GM19372 (cell line): Measurements from ENCODE around the gene TMEM145.
"Not testable (repeated sequence)": the region's sequence is repeated elsewhere in the genome, so short reads cannot be mapped to it uniquely, and the experiment has no call there.

Experiments used
- ATAC-seq: cut with Tn5 transposase; IDR thresholded peaks from one replicate; pipeline ENCODE4 v1.9.1; 2021; ENCODE audit warnings: mild to moderate bottlenecking, low read depth, moderate library complexity; ENCODE audit not compliant: unreplicated experiment

Gene TMEM145

DNA sequence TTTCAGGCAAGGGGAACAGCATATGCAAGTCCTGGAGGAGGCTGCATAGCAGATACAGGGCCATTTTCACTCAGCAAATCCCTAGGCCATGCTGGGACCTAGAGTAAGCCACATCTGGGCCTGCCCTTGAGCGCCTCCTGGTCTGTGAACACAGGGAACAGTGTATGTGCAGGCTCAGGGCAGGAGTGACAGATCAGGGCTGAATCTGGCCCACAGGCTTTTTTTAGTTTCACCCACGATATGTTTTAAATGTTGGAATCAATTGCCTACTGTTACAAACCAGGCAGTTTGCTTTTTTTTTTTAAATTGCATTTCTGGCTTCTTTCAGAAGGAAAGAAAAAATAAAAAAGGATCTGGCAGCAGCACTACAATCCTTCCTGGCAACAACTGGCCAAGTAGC is 1.5 kb upstream of the TMEM145 start:
- ATAC-seq: no peak

DNA sequence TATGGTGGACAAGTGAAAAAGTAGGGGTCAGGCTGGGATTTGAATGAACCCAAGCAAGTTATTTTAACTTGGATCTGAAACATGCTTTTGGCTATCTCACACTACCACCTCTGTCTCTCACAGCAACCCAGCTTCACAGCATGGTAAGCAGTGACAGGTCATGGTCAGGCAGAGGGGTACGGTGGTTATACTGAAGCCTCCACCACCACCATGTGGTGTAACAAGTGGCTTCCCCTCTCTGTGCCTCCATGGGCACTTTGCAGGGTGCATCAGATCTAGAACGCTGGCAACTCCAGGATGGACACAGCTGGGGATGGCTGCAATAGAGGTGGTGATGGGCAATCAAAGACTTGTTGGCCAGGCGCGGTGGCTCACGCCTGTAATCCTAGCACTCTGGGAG is 739 bp upstream of the TMEM145 start:
- no peak for ATAC-seq

DNA sequence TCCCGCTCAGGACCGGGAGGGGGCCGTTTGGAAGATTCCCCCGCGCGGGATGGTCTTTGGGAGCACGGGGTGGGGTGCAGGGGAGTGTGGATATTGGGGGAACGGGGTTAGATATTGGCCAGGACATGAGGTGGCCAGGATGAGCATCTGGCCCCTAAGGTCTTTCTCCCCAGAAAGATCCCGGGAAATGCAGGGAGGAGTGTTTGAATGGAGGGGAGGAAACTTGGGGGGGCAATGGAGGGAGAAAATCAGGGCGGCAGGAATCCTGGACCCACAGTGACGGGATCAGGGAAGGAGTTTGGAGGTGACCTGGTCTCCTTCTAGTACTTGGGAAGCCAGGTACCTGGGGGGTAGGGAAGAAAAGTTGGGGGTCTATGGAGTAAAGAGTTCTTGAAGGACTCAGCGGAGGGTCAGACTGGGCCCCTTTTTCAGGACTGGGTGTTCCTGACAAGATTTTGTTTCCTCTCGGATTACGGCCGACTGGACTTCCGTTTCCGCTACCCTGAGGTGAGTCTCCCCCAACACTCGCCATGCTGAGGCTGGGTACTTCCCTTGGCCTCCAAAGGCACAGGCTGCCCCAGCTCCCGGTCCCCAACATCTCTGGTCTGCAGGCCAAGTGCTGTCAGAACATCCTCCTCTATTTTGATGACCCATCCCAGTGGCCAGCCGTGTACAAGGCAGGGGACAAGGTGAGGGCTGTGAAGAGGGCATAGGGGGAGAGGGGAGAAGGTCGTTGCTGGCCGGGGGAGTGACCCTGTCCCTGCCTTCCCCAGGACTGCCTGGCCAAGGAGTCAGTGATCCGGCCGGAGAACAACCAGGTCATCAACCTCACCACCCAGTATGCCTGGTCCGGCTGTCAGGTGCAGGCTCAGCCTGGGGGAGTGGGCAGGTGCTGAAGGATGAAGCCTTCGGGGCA is 989 bp downstream of the TMEM145 start:
- no peak for ATAC-seq

DNA sequence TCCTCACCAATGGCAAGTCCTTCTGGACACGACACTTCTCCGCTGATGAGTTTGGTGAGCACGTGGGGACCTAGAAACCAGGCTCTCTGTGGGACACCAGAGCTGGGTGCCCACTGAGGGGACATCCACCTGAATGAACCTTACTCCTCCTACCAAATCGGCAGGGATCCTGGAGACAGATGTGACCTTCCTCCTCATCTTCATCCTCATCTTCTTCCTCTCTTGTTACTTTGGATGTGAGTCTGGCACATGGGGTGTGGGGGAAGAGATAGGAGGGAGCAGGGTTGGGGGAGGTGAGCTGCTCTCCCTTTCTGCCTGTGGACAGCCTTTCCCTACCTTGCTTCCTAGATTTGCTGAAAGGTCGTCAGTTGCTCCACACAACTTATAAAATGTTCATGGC is 1.9 kb downstream of the TMEM145 start:
- no peak for ATAC-seq

DNA sequence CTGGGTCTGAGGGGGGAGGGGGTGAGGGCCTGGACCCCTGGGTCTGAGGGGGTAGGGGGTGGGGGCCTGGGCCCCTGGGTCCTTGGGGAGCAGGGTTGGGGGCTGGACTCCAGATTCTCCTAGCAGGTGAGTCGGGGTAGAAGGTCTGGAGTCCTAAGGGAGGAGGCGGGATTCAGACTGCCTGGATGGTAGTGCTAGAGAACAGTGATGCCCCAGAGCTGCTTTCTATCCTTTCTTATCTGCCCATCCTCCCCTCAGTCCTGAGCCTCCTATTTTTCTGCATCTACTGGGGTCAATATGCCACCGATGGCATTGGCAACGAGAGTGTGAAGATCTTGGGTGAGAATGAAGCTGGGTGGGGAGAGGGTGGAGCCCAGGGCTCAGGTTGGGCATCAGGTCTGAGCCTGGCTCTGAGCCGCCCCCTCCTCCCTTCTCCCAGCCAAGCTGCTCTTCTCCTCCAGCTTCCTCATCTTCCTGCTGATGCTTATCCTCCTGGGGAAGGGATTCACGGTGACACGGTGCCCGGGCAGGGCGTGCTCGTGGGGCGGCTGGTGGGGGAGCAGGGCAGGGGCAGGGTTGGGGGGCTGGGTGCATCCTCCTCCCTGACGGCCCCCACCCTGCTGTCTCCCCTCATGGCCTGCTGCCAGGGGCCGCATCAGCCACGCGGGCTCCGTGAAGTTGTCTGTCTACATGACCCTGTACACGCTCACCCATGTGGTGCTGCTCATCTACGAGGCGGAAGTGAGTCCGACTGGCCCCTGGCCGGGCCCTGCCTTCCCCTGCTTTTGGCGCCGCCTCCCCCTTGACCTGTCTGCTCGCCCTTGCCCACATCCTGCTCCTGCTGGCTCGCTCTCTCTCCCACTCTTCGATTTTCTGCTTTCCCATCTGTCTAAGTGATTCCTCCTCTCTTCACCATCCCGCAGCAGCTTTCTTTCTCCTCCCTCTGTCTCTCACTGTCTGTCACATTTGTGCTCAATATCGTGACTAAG is 3.4 kb downstream of the TMEM145 start:
- ATAC-seq: no peak

DNA sequence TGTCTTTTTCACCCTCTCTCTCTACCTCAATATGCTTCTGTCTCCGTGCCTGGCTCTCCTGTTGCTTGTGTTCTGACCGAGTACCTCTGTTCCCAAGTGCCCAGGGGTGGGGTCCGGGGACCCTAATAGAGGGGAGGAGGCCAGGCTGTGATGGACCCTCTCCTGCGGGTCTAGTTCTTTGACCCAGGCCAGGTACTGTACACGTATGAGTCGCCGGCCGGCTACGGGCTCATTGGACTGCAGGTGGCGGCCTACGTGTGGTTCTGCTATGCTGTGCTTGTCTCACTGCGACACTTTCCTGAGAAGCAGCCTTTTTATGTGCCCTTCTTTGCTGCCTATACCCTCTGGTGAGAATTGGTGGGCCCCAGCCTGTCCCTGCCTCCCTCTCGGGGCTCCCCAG is 4.4 kb downstream of the TMEM145 start:
- ATAC-seq: no peak

DNA sequence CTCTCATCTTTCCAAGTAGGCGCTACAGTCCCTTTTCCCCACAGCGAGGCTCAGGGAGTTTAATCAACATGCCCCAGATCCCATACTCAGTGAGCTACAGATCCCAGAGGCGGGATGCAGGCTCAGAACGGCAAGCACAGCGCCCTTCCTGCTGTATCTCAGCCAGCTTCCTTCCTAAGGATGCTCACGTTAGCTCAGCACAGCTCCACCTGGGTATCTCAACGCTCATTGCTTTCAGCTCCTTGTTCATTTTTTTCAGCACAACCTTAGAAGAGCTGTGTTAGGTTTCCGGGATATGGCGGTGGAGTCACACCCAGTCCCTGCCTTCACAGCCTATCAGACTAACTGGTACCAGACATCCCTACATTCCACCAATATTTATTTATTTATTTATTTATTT is 9.2 kb downstream of the TMEM145 start:
- no peak for ATAC-seq

DNA sequence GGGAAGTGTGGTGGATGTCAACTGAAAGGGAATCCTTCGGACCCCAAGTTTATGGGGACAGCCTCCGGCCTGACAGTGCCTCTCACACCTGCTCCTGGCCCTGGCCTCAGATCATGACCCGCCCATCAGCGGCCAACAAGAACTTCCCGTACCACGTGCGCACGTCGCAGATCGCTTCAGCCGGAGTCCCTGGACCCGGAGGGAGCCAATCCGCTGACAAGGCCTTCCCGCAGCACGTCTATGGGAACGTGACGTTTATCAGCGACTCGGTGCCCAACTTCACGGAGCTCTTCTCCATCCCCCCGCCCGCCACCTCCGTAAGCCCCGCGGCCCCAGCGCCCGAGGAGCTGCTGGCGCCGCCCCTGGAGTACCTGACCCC is 10.4 kb downstream of the TMEM145 start:
- ATAC-seq: no peak

DNA sequence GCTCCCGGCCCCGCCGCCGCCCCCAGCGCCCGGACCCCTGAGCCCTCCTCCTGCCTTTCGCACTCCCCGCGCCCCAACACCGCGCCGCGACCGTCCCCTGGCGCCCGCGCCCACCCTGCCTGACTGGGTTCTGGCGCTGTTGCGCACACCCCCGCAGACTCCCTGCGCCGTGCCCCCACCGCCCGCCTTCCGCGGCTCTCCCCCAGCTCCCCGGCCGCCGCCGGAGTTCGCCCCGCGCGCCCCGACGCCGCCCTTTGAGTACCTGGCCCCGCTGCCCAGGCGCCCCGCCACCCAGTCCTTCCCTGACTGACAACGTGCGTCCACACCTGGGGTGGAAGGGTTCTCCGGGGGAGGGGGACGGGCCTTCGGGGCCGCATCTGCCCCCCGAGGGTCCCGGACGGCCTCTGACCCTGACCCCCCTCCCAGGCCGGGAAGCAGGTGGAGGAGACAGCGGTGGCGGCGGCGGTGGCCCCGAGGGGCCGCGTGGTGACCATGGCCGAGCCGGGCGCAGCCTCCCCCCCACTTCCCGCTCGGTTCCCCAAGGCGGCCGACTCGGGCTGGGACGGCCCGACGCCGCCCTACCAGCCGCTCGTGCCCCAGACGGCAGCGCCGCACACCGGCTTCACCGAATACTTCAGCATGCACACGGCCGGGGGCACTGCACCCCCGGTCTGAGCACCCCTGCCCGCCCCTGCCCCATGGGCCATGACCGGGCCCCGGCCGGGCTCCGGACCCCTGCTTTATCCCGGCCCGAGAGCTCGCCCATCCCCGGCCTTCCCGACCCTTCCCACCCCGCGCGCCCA is 10.9 kb downstream of the TMEM145 start:
- no peak for ATAC-seq

DNA sequence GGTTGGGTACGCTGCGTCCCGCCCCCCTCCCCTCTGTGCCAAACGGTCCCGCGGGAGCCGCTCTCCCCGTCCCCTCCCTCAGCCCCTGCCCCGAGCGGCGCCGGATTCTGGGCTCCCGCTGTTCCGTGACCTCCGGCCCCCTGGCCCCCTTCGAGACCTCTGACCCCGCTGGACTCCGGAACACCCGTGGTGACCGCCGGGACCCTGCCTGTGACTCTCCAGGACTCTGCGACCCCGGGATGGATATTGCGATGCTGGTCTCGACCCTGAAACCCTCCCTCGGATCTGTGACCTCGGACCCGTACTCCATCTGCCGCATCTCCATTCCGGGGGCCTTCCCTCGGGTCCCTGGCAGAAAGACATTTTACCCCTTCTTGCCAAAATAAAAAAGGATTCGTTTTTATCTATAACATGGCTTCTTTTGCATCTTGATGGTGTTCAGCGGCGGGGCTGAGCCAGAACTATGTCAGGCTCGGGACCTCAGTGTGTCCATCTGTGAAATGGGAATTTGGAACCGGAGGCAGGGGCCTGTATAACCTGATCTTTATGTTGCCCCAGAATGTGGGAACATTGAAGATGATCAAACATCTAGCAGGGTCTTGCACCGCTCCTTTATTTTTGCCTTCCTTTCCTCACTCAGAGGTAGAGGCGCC is 11.7 kb downstream of the TMEM145 start:
- ATAC-seq: no peak

DNA sequence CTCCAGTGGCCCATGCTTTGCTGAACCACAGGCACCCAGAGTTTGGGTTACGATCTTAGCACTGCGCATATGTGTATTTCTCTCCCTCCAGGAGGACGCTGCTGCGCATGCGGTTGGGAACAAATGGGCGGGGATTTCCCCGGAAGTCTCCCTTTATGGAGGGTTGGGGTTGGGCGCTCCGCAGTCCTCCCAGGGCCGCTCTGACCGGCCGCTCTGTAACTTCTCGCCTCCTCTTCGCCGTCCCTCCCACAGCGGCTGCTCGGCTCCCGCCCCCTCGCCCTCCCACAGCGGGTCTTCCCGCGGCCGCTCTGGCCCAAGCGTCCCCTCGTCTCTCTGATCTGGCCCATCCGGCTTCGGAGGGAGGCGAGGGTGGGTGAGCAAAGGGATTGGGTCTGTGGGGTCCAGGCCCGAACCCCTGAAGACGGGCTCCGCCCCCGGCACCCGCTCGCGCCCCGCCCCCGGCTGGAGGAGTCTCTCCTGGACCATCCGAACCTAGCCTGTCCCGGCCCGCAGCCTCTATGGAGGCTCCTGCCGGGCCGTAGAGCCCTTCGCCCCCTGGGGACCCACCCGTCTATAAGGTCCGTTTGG is 12.3 kb downstream of the TMEM145 start, which contains the start of gene MEGF8:
Gene MEGF8 (plus strand): TSS at position 328 of the 588 bp plus-strand sequence. CDS start 609 bp downstream, outside the sequence.
- peak; percentile 92 for ATAC-seq

DNA sequence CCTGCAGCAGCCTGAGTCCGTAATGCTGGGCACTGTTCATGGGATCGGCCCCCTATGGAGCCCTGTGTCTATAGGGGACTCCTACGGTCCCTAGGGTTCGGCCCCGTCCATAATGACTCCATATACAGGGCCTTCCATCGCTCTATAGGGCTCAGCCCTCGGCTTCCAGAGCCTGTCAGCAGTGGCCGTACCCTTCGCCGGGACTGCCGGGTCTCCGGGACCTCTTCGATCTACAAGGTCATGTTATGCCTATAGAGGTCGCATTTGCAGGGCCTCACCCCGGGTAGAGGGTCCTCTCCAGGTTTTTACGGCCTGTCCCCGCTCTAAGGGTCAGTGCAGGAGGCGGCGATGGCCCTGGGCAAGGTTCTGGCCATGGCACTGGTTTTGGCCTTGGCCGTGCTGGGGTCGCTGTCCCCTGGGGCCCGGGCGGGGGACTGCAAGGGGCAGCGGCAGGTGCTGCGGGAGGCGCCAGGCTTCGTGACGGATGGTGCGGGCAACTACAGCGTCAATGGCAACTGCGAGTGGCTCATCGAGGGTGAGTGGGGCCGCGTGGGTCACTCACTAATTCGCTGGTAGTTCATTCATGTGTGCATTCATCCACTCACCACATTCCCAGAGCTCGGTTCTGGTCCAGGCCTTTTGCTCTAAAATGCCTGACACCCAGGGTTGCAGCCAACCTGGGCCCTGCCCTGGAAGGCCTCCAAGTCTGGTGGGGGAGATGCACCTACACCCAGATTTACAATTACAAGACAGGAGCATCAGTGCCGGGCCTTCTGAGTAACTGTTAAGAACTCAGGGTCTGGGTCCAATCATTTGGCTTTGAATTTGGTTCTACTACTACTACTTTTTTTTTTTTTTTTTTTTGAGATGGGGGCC is 13.0 kb downstream of the TMEM145 start:
- peak; percentile 11 for ATAC-seq

DNA sequence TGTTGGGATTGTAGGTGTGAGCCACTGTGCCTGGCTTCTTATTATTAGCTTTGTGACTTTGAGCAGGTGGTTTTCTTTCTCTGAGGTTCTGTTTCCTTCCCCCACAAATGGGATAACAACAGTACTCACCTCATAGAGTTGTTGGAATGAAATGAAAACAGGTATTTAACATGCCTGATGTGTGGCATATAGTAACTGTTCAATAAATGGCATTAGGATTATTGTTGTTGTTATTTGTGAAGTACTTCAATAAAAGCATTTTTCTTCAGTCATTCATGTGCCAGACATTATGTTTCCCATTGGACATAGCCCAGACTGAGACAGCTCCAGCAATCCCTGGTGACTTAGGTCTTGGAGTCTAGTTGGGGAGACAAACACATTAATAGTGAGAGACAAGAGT is 13.9 kb downstream of the TMEM145 start:
- ATAC-seq: no peak

DNA sequence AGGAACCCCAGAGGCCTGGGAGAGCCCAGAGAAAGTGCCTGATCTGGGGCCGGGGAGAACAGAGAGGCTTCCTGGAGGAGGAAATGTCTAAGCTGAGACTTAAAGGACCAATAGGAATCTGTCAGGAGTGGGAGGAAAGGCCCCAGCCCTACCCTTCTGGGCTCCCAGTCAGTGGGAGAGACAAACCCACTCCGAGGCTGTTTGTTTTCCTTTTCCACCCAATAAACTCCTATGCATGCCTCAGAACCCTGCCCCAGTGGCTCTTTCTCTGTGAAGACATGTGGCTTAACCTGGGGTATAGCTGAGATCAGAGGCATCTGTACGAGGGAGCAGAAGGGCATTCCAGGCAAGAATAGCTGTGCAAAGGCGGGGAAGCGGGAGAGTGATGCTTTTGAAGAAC is 14.3 kb downstream of the TMEM145 start:
- no peak for ATAC-seq

DNA sequence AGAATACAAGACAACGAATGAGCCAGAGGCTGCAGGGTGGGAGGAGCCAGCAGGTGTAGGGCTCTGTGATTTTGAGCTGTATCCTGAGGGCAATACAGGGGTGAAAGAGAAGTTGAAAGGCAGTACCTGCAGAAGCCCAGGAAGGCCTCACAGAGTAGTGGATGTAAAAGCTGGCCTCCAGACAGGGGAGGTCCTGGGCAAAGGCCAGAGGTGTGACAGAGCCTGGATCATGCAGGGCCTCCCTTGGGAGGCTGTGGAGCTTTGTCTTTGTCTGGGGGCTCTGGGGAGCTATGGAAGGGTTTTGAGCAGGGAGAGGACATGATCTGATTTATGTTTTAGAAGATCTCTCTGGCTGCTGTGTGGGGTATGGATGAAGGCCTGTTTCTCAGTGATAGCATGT is 15.0 kb downstream of the TMEM145 start:
- no peak for ATAC-seq

DNA sequence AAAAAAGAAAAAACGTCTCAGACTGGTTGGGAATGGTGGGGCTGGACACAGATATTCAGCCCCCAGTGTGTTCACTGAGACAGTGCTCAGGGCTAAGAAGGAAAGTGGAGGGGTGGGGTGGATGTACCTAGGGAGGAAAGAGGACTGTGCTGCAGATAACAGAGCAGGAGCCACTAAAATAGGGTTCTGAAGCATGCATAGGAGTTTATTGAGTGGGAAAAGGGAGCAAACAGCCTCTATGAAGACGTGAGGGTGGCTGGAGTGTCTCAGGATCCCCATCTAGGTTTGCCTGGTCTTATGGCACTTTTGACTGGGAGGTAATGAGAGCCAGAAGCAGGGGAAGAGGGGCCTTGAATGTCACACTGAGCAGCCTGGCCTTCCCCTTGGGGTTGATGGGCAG is 15.7 kb downstream of the TMEM145 start:
- no peak for ATAC-seq

DNA sequence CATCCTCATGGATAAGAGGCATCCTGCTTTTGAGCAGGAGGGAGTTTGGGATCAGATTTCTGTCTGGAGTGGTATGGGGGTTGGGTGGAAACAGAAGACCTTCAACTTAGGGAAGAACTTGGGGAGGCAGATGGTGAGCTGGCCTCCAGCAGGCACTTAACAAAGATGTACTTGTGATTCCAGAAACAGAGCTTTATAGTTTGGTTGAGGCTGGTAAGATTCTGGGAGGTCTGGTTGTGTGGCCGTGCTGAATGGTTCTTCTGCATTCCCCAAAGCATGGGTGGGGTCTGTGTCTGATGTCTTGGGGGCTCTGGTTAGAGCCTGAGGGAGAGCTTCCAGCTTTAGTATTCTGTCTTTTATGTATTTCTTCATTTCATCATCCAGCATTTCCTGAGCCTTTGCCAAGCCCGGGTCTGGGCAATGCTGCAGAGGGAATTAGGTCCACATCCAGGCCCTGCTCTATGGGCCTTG is 17.2 kb downstream of the TMEM145 start:
- ATAC-seq: no peak

DNA sequence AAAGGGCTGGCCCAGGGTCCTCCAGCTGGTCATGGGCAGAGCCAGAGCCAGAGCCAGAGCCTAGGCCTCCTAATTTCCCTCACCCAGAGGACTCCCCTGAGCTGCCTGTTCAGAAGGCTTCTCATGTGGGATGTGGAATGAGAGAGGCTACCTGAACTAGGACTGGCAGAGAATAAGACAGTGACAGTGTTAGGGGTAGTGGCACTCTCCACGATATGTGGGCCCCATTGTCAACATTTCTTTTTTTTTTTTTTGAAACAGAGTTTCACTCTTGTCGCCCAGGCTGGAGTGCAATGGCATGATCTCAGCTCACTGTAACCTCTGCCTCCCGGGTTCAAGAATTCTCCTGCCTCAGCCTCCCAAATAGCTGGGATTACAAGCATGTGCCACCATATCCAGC is 18.2 kb downstream of the TMEM145 start:
- ATAC-seq: not testable (repeated sequence)
